Astrocyte of the cerebellum (primary cell): ENCODE measurements around the gene GRID2.
A peak's percentile ranks its signal among the peaks of the same experiment; 100 is the strongest.

Source experiments
- DNase-seq: peaks from one replicate; pipeline ENCODE4 v3.0.0-alpha.2; 2011; ENCODE audit warnings: low read depth
- H3K4me3 ChIP-seq: 2 replicates; pipeline ENCODE4 v1.5.1; 2011; ENCODE audit warnings: mild to moderate bottlenecking, low read depth, low read length, moderate library complexity
- CTCF ChIP-seq: IDR thresholded peaks from 2 replicates; pipeline ENCODE4 v1.5.1; 2012; ENCODE audit warnings: low read length, low read depth, moderate library complexity, mild to moderate bottlenecking; ENCODE audit errors: missing control alignments
- in situ Hi-C: cut with HindIII; loops from 2 replicates; pipeline ENCODE4 v1.10.0; 2017; ENCODE audit warnings: low sequenced_read_pairs

The GRID2 gene

GRCh38 chr4:93317561-93317960, 1013.8 kb downstream of the GRID2 start:
- in situ Hi-C loops, result no loop called here

GRCh38 chr4:93319041-93319440, 1015.3 kb downstream of the GRID2 start:
- no peak for DNase-seq

More at GRCh38 chr4:93317561-93317960, 1013.8 kb downstream of the GRID2 start:
- TF ChIP-seq CTCF, result no peak
- DNase-seq, result no peak
- H3K4me3 ChIP-seq, result no peak overlapping the region

GRCh38 chr4:93320356-93320755, 1016.6 kb downstream of the GRID2 start:
- no peak for TF ChIP-seq CTCF
- no peak overlapping the region for H3K4me3 ChIP-seq
- DNase-seq, result peak; percentile 19
- in situ Hi-C loops, result no loop called here

More at GRCh38 chr4:93319041-93319440, 1015.3 kb downstream of the GRID2 start:
- TF ChIP-seq CTCF, result no peak
- in situ Hi-C loops, result no loop called here
- no peak overlapping the region for H3K4me3 ChIP-seq

- in situ Hi-C loops, result no loop called here
- no peak for TF ChIP-seq CTCF
Measured at GRCh38 chr4:93327346-93327745, 1023.6 kb downstream of the GRID2 start.

DNA sequence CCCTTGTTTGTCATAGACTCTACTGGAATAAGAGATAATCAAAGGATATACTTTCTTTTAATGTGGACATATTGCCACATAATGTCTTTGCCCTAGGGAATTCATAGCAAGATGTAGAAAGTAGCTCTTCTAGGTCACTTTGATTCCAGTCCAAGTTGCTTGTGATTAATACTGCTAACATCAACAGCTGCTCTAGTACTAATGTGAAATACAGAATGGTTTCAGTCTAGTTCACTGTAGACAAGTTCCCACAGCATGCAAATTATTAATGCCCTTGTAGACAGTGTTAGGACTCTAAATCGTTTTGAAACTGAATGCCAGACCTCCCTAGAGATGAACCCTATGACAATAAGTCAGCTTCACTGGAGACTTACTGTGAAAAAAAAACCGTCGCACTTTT, 1030.2 kb downstream of the GRID2 start:
- DNase-seq, result no peak
- TF ChIP-seq CTCF, result no peak
- H3K4me3 ChIP-seq, result no peak overlapping the region
- in situ Hi-C loops, result no loop called here

More at GRCh38 chr4:93327346-93327745, 1023.6 kb downstream of the GRID2 start:
- H3K4me3 ChIP-seq, result no peak overlapping the region
- DNase-seq, result no peak

GRCh38 chr4:93337196-93337595, 1033.4 kb downstream of the GRID2 start:
- no peak overlapping the region for H3K4me3 ChIP-seq
- in situ Hi-C loops, result no loop called here
- no peak for TF ChIP-seq CTCF
- no peak for DNase-seq

DNA sequence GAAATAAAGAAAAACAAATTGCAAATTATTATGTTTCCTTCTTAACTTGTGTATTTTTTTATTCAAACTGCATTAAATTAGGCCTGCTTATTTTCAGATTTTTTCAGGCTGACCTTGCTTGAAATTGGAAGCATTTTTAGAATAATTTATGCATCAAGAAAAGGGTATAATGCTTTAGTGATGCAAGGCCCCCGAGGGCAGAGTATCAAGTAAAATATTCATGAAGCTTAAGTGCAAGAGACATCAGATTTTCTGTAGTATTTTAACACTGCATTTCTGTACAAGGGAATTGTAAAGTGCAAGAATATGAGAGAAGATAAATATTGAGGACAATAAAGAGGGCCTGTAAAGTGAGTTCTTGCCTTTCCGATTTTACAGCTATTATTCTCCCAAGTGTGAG, 1039.0 kb downstream of the GRID2 start:
- in situ Hi-C loops, result no loop called here
- no peak overlapping the region for H3K4me3 ChIP-seq
- DNase-seq, result no peak
- TF ChIP-seq CTCF, result no peak
